22Rv1 (cell line): ENCODE results near the gene POLE4.

Experiments used
- CTCF ChIP-seq: fragments of 450-650 bp; IDR thresholded peaks from 2 replicates; pipeline ENCODE4 v1.5.1; 2017; ENCODE audit warnings: mild to moderate bottlenecking
- ZFX ChIP-seq: fragments of 450-650 bp; IDR thresholded peaks from 2 replicates; pipeline ENCODE4 v1.6.1; 2017; ENCODE audit warnings: antibody characterized with exemption, borderline replicate concordance

- TF ChIP-seq CTCF: no peak
- no peak for TF ChIP-seq ZFX
Observed at GRCh38 chr2:74915743-74916142, 42.7 kb upstream of the POLE4 start.
